CD14-positive monocyte (primary cell): ENCODE measurements around the gene MBNL2. TPM values are rescaled to one million over a fixed set of nuclear protein-coding genes. Genes with fewer than 3 reads are reported as not detected.

Experiments
- DNase-seq, 3 donors: peaks; one replicate each; pipeline ENCODE4 v3.0.0-alpha.2; 2011 to 2022
- H2AFZ ChIP-seq: 2 replicates; pipeline ENCODE4 v1.6.0; 2012; ENCODE audit warnings: mild to moderate bottlenecking, low read depth, low read length, inconsistent platforms; ENCODE audit not compliant: insufficient read depth, poor library complexity, severe bottlenecking
- H3K27ac ChIP-seq, 2 donors: 1 replicate in 1 of 2; 2 replicates in 1 of 2; pipeline ENCODE4 v1.5.1; 2012 to 2013; ENCODE audit warnings: low read length in 2 of 2, control low read depth in 1 of 2, inconsistent platforms in 1 of 2, low read depth in 1 of 2, mild to moderate bottlenecking in 1 of 2
- H3K27me3 ChIP-seq, 2 donors: one replicate each; pipeline versions ENCODE4 v1.6.0 to v1.6.1; 2011 to 2013; ENCODE audit warnings: low read length in 2 of 2; ENCODE audit not compliant: control insufficient read depth in 2 of 2, insufficient read depth in 2 of 2
- H3K36me3 ChIP-seq, 2 donors: replicated peaks in 1 of 2; 1 replicate in 1 of 2; 2 replicates in 1 of 2; pipeline versions ENCODE4 v1.5.1 to v1.6.1; 2012 to 2013; ENCODE audit warnings: low read length in 2 of 2, control low read depth in 1 of 2, inconsistent platforms in 1 of 2, mild to moderate bottlenecking in 1 of 2; ENCODE audit not compliant: insufficient read depth in 2 of 2, control insufficient read depth in 1 of 2
- H3K4me1 ChIP-seq, 2 donors: 1 replicate in 1 of 2; 2 replicates in 1 of 2; pipeline versions ENCODE4 v1.5.1 to v1.6.1; 2012 to 2013; ENCODE audit warnings: low read length in 2 of 2, control low read depth in 1 of 2, inconsistent platforms in 1 of 2, mild to moderate bottlenecking in 1 of 2, moderate library complexity in 1 of 2; ENCODE audit not compliant: insufficient read depth in 2 of 2, control insufficient read depth in 1 of 2
- H3K4me2 ChIP-seq: replicated peaks from 2 replicates; pipeline ENCODE3; 2012; ENCODE audit warnings: low read length, moderate library complexity, mild to moderate bottlenecking; ENCODE audit not compliant: poor library complexity, severe bottlenecking; ENCODE audit errors: extremely low read depth
- H3K4me3 ChIP-seq, 3 experiments: fragments of 200-600 bp in 1 of 3; sonication (generic) in 1 of 3; replicated peaks in 1 of 3; 1 replicate in 2 of 3; 2 replicates in 1 of 3; pipeline ENCODE4 v1.5.1; 2011 to 2013; ENCODE audit warnings: low read length in 3 of 3, mild to moderate bottlenecking in 3 of 3, control low read depth in 2 of 3, low read depth in 2 of 3, inconsistent platforms in 1 of 3, moderate library complexity in 1 of 3
- H3K79me2 ChIP-seq: 2 replicates; pipeline ENCODE4 v1.6.0; 2012; ENCODE audit warnings: mild to moderate bottlenecking, control low read depth, inconsistent platforms, low read length, moderate library complexity; ENCODE audit not compliant: insufficient read depth
- H3K9ac ChIP-seq: 2 replicates; pipeline ENCODE4 v1.6.0; 2017; ENCODE audit warnings: low read length, mild to moderate bottlenecking; ENCODE audit not compliant: insufficient read depth, poor library complexity, severe bottlenecking
- H3K9me3 ChIP-seq, 2 donors: replicated peaks in 1 of 2; 1 replicate in 1 of 2; 2 replicates in 1 of 2; pipeline versions ENCODE4 v1.5.1 to v1.6.1; 2012 to 2013; ENCODE audit warnings: low read length in 2 of 2, control low read depth in 1 of 2; ENCODE audit not compliant: control insufficient read depth in 1 of 2, insufficient read depth in 1 of 2
- H4K20me1 ChIP-seq: 2 replicates; pipeline ENCODE4 v1.6.0; 2012; ENCODE audit warnings: mild to moderate bottlenecking, low read length, control low read depth, moderate library complexity; ENCODE audit not compliant: insufficient read depth
- H3K27ac Mint-ChIP-seq, 7 donors: one replicate each; pipeline ENCODE4 v1.8.0; 2020; ENCODE audit warnings: mild to moderate bottlenecking in 7 of 7, mixed read lengths in 7 of 7, moderate library complexity in 6 of 7, inconsistent platforms in 2 of 7
- H3K27me3 Mint-ChIP-seq, 3 donors: one replicate each; pipeline ENCODE4 v1.8.0; 2021 to 2022; ENCODE audit warnings: low read depth in 3 of 3, mild to moderate bottlenecking in 3 of 3, mixed read lengths in 3 of 3, moderate library complexity in 3 of 3, inconsistent platforms in 1 of 3
- H3K36me3 Mint-ChIP-seq, 2 donors: one replicate each; pipeline ENCODE4 v1.8.0; 2020; ENCODE audit warnings: mixed read lengths in 2 of 2, inconsistent platforms in 1 of 2, mild to moderate bottlenecking in 1 of 2
- H3K4me1 Mint-ChIP-seq: one replicate; pipeline ENCODE4 v1.8.0; 2020; ENCODE audit warnings: mild to moderate bottlenecking, mixed read lengths
- H3K4me3 Mint-ChIP-seq, 2 donors: one replicate each; pipeline ENCODE4 v1.8.0; 2020; ENCODE audit warnings: mild to moderate bottlenecking in 2 of 2, mixed read lengths in 2 of 2, moderate library complexity in 1 of 2
- H3K9me3 Mint-ChIP-seq, 7 donors: one replicate each; pipeline ENCODE4 v1.8.0; 2020 to 2022; ENCODE audit warnings: mixed read lengths in 7 of 7, mild to moderate bottlenecking in 6 of 7, moderate library complexity in 6 of 7, inconsistent platforms in 2 of 7
- CTCF ChIP-seq: fragments of 200-600 bp; IDR thresholded peaks from one replicate; pipeline ENCODE4 v1.8.0; 2022; ENCODE audit warnings: antibody characterized with exemption, mild to moderate bottlenecking
- WGBS: methylation state at CpG from one replicate; pipeline ENCODE4 v1.1.5; 2013; ENCODE audit warnings: missing lambda C conversion rate; ENCODE audit not compliant: insufficient coverage; 5-methylcytosine and 5-hydroxymethylcytosine counted together
- intact Hi-C, 2 donors: fragments of 100-400 bp; cut with micrococcal nuclease; formaldehyde crosslinking; loops; one replicate each; pipeline versions ENCODE4 v1.15.0 to v1.15.1; 2023
- polyA plus RNA-seq, 3 donors: library from polyadenylated mRNA; depleted of rRNA in 1 of 3; unstranded in 2 of 3; stranded (reverse) in 1 of 3; fragments of 300-500 nt in 2 of 3; fragments of >200 nt in 1 of 3; fragmentation: Illumina TruSeq in 2 of 3; gene quantifications; 1 replicate in 2 of 3; 2 replicates in 1 of 3; pipeline ENCODE4 v1.2.3, GENCODE V29; 2012 to 2021

MBNL2 gene
- polyA plus RNA-seq, 3 donors: 8.5 to 15.5 (median 13.4) TPM

- Mint-ChIP-seq H3K36me3 (peaks cover 16 to 20% of the 10 kb centered on the region in 2 donors), H3K27me3 (no peaks in the 10 kb centered on the region), H3K4me3 (no peak overlapping the region), H3K4me1 (peaks cover 26% of the 10 kb centered on the region), H3K27ac (peak overlapping the region in 1 of 7 donors; percentile 43), H3K9me3 (no peaks in the 10 kb centered on the region)
- Histone ChIP-seq H3K27ac (no peak overlapping the region), H3K4me3 (no peak overlapping the region), H3K4me2 (no peak overlapping the region), H3K79me2 (peaks cover 55% of the 10 kb centered on the region), H3K27me3 (no peaks in the 10 kb centered on the region), H3K9me3 (no peaks in the 10 kb centered on the region), H3K4me1 (peaks cover 6 to 7% of the 10 kb centered on the region in 2 donors), H2AFZ (no peak overlapping the region), H3K36me3 (peaks cover 4 to 14% of the 10 kb centered on the region in 2 donors), H3K9ac (no peak overlapping the region), H4K20me1 (peaks cover 96% of the 10 kb centered on the region)
- DNase-seq: no peak
- TF ChIP-seq CTCF: no peak
- intact Hi-C loops: no loop called here
- WGBS: 97% methylated on average over 4 of the region's 4 CpGs
Observed at GRCh38 chr13:97282705-97283104, 60.6 kb downstream of the MBNL2 start.

- intact Hi-C loops: no loop called here
- Mint-ChIP-seq H3K4me1 (peaks cover 26% of the 10 kb centered on the region), H3K27me3 (no peaks in the 10 kb centered on the region), H3K27ac (peak overlapping the region in 4 of 7 donors; percentile 4 to 70 (median 21)), H3K4me3 (no peak overlapping the region), H3K36me3 (peaks cover 16 to 20% of the 10 kb centered on the region in 2 donors), H3K9me3 (no peaks in the 10 kb centered on the region)
- H3K27ac ChIP-seq: no peak overlapping the region
- H2AFZ ChIP-seq: no peak overlapping the region
- WGBS: 67% methylated on average over 1 of the region's 2 CpGs
- peaks cover 49% of the 10 kb centered on the region for H3K79me2 ChIP-seq
- no peak for DNase-seq
- H3K9ac ChIP-seq: no peak overlapping the region
- no peak overlapping the region for H3K4me2 ChIP-seq
- peaks cover 6 to 7% of the 10 kb centered on the region in 2 donors for H3K4me1 ChIP-seq
- H3K9me3 ChIP-seq: no peaks in the 10 kb centered on the region
- H4K20me1 ChIP-seq: peaks cover 91% of the 10 kb centered on the region
- peaks cover 4 to 8% of the 10 kb centered on the region in 2 donors for H3K36me3 ChIP-seq
- TF ChIP-seq CTCF: no peak
- H3K4me3 ChIP-seq: no peak overlapping the region
- no peaks in the 10 kb centered on the region for H3K27me3 ChIP-seq
Observed at GRCh38 chr13:97283888-97284287, 61.8 kb downstream of the MBNL2 start.
